ENCODE data around the gene RAB39A. TPM values are rescaled to one million over a fixed set of nuclear protein-coding genes. Genes with fewer than 3 reads are reported as not detected.
"Not testable (repeated sequence)": the region's sequence is repeated elsewhere in the genome, so short reads cannot be mapped to it uniquely, and the experiment has no call there.

Gene RAB39A
- total and polyA plus RNA-seq, 12 donors = 0.12 to 8.0 (median 1.7) TPM

GRCh38 chr11:107931206-107931605 lies 3.0 kb downstream of the RAB39A start:
- H3K4me1 ChIP-seq (replicated peaks in 1 of 2) = peaks cover 8 to 9% of the 10 kb centered on the region in 2 donors
- H3K4me3 ChIP-seq = no peak overlapping the region
- no peak overlapping the region for H3K27ac ChIP-seq
- no peaks in the 10 kb centered on the region for H3K36me3 ChIP-seq (replicated peaks in 1 of 2)
- H3K9me3 ChIP-seq (replicated peaks in 1 of 3) = no peaks in the 10 kb centered on the region
- H3K27me3 ChIP-seq = peaks cover 6% of the 10 kb centered on the region
- no peak for DNase-seq
- intact Hi-C loops (cut with DNase I) = no loop called here
- TF ChIP-seq POLR2A (IDR thresholded peaks at IDR 0.05) = no peak
- 72 to 86% (median 83%) methylated on average over 7 of the region's 7 CpGs for WGBS, 4 donors

DNA sequence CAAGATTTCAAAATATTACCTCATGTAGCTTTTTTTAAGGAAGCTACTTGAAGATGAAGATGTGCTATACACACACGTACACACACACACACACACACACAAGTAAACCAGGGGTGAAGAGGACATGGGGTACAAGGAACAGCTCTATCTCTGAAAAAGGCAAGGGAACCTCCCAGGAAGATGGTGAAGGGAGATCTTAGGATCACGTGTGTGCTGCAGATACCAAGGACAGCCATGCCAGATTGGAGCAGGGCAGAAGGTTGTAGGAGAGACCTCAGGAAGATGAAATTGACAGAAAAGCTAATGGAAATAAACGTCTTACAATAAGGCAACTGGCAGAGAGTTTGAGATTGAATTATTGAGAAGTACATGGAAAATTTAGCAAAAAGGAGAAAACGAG lies 19.7 kb downstream of the RAB39A start:
- Histone ChIP-seq H3K27ac (no peak overlapping the region), H3K4me3 (no peak overlapping the region), H3K9me3 (replicated peaks in 1 of 3) (no peaks in the 10 kb centered on the region), H3K27me3 (no peaks in the 10 kb centered on the region), H3K4me1 (replicated peaks in 1 of 2) (no peaks in the 10 kb centered on the region), H3K36me3 (replicated peaks in 1 of 2) (no peaks in the 10 kb centered on the region)
- no peak for DNase-seq
- no peak for TF ChIP-seq CTCF (IDR thresholded peaks at IDR 0.05)
- TF ChIP-seq POLR2A (IDR thresholded peaks at IDR 0.05) = no peak
- 51 to 65% (median 58%) methylated on average over 4 of the region's 4 CpGs for WGBS, 4 donors
- intact Hi-C loops (cut with DNase I) = no loop called here

- H3K4me3 ChIP-seq; H3K4me1 ChIP-seq (replicated peaks in 1 of 2); H3K9me3 ChIP-seq (replicated peaks in 1 of 3); H3K27me3 ChIP-seq; intact Hi-C loops (cut with DNase I); DNase-seq; H3K27ac ChIP-seq; H3K36me3 ChIP-seq (replicated peaks in 1 of 2): not testable (repeated sequence)
- WGBS, 4 donors = 82 to 90% (median 83%) methylated on average over 9 to 12 of the region's 12 CpGs
Observed at GRCh38 chr11:107948328-107948727, 20.1 kb downstream of the RAB39A start.

GRCh38 chr11:107951155-107951554 lies 22.9 kb downstream of the RAB39A start:
- intact Hi-C loops (cut with DNase I) = no loop called here
- Histone ChIP-seq H3K9me3 (replicated peaks in 1 of 3) (no peaks in the 10 kb centered on the region), H3K27me3 (no peaks in the 10 kb centered on the region), H3K27ac (no peak overlapping the region), H3K4me3 (no peak overlapping the region), H3K4me1 (replicated peaks in 1 of 2) (no peaks in the 10 kb centered on the region), H3K36me3 (replicated peaks in 1 of 2) (no peaks in the 10 kb centered on the region)
- no peak for DNase-seq
- TF ChIP-seq CTCF (IDR thresholded peaks at IDR 0.05) = no peak
- TF ChIP-seq POLR2A (IDR thresholded peaks at IDR 0.05) = no peak

DNA sequence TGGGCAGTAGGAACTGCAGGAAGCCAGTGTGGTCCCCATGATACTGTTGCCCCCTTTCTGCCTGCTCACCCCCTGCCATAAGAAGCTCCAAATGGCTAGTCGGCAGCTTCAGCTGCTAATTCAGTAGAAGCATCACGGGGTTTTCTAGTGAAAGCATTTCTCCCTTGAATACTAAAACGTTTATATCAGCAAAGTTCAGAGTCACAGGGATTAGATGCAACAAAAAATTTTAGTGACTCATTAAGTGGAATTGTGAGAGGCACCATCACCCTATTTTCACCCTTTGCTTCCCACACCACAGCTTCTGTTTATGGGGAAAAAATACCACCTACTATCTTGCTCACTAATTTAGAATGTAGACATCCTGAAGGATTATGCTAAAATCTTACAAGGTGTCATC lies 25.2 kb downstream of the RAB39A start:
- Histone ChIP-seq H3K9me3 (replicated peaks in 1 of 3) (no peaks in the 10 kb centered on the region), H3K27me3 (no peaks in the 10 kb centered on the region), H3K36me3 (replicated peaks in 1 of 2) (no peaks in the 10 kb centered on the region), H3K4me1 (replicated peaks in 1 of 2) (peaks cover 0 to 6% of the 10 kb centered on the region in 2 donors), H3K4me3 (no peak overlapping the region), H3K27ac (no peak overlapping the region)
- intact Hi-C loops (cut with DNase I) = no loop called here
- DNase-seq = no peak
- 58 to 75% (median 64%) methylated on average over 3 of the region's 3 CpGs for WGBS, 4 donors
- no peak for TF ChIP-seq POLR2A (IDR thresholded peaks at IDR 0.05)
- TF ChIP-seq CTCF (IDR thresholded peaks at IDR 0.05) = no peak

All from adrenal gland (tissue), 12 donors.